Tibial nerve (tissue), 4 donors: ENCODE measurements around the gene SLC19A3.

Experiments used
- CTCF ChIP-seq, 5 experiments: fragments of 200-600 bp in 3 of 5; fragments of 450-650 bp in 2 of 5; sonication (generic) in 3 of 5; IDR thresholded peaks; one replicate each; pipeline ENCODE4 v1.5.1; 2016 to 2019; ENCODE audit warnings: antibody characterized with exemption in 5 of 5, mild to moderate bottlenecking in 3 of 5, moderate library complexity in 2 of 5
- EP300 ChIP-seq, 2 donors: sonication (generic); formaldehyde crosslinking; IDR thresholded peaks; one replicate each; pipeline ENCODE4 v1.6.1; 2017; ENCODE audit warnings: antibody characterized with exemption in 2 of 2, mild to moderate bottlenecking in 1 of 2
- POLR2A ChIP-seq, 2 donors: fragments of 450-650 bp; IDR thresholded peaks; one replicate each; pipeline ENCODE4 v1.6.1; 2017; ENCODE audit warnings: antibody characterized with exemption in 2 of 2, mild to moderate bottlenecking in 2 of 2, moderate library complexity in 2 of 2

GRCh38 chr2:227677928-227678327 lies 39.9 kb downstream of the SLC19A3 start:
- TF ChIP-seq CTCF (IDR thresholded peaks at IDR 0.05) (no peak), EP300 (IDR thresholded peaks at IDR 0.05) (no peak), POLR2A (IDR thresholded peaks at IDR 0.05) (no peak)
